ENCODE measurements around the gene LSS.

- TF ChIP-seq GATA2 (IDR thresholded peaks at IDR 0.05; ENCODE audit: low read depth, low read length) (no peak), GATA3 (IDR thresholded peaks at IDR 0.05; ENCODE audit: low read depth, low read length) (no peak)
Observed at GRCh38 chr21:46273341-46273740, 44.8 kb upstream of the LSS start.

Data from SH-SY5Y (cell line).